NCI-H774 (cell line): Measurements from ENCODE around the gene C12orf75.
"Not testable (repeated sequence)": the region's sequence is repeated elsewhere in the genome, so short reads cannot be mapped to it uniquely, and the experiment has no call there.

Source experiments
- DNase-seq: peaks from one replicate; lab custom pipeline; 2025; lab: John Stamatoyannopoulos, UW

C12orf75 gene

DNA sequence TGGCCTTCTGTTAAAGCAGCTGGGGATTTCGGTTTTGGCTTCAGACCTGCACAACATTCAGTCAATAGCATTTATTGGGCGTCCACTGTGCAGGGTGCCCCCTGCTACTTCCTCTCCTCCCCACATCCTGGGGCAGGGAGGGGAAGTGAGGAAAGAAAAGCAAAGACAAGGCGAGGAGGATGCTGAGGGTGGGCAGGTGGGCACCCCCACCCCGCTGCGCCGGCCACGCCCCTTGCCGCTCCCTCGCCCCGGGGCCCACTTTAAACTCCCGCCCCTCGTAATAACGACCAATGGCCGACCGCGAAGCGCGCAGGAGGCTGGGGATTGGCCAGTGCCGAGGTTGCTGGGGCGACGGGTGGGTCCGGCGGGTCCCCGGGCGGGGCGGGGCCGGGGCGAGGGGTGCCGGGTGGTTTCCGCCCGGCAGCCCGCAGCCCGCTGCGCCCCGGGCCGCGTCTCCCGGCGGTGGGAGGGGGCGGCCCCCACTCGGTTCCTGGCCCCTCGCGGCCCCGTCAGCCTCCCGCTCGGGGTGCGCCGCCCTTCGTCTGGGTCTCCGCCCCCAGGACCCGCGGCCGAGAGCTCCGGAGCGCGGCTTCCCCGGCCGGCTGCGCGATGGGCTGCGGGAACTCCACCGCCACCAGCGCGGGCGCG, at the start of gene C12orf75:
Gene C12orf75 (plus strand): TSS at position 409 of the 648 bp plus-strand sequence. CDS start 201 bp downstream, at position 610.
- DNase-seq: peak; percentile 91

GRCh38 chr12:105280966-105281693, 49.4 kb upstream of the C12orf75 start:
- DNase-seq: no peak

- no peak for DNase-seq
These were observed 48.8 kb upstream of the C12orf75 start for GRCh38 chr12:105281694-105282049.

GRCh38 chr12:105285378-105285777, 45.1 kb upstream of the C12orf75 start:
- DNase-seq: no peak

GRCh38 chr12:105287408-105287807, 43.1 kb upstream of the C12orf75 start:
- no peak for DNase-seq

DNA sequence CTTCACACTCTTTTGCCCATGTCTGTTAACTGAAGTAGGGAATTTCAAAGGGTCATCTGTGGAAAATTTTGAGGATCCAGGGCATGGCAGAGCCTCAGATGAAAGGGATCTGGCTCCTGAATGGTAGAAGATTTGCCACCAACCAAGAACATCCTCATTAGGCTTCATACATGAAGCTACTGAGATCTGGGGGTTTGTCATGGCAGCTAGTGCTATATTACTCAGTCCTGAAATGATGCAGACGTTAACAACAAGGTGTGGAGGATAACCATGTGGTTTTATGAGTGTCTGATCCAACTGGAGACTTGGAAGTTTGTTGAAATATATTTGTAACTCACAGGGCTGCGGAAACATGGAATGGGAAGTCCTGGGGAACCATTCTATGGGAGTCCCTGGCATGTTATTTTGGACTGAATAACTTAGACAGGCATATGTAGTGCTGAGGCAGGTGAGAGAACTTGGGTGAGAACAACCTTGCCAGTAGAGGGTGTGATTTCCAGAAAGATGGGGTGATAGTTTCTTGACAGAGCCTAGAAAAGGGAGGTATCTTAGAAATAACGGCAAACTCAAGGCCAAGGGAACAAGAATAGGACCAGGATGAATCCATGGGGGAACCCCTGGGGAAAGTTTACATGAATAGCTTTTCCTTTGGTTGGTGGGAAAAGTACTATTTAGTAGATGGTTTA, 42.0 kb upstream of the C12orf75 start:
- DNase-seq: no peak

GRCh38 chr12:105289114-105289904, 41.2 kb upstream of the C12orf75 start:
- DNase-seq: no peak

DNA sequence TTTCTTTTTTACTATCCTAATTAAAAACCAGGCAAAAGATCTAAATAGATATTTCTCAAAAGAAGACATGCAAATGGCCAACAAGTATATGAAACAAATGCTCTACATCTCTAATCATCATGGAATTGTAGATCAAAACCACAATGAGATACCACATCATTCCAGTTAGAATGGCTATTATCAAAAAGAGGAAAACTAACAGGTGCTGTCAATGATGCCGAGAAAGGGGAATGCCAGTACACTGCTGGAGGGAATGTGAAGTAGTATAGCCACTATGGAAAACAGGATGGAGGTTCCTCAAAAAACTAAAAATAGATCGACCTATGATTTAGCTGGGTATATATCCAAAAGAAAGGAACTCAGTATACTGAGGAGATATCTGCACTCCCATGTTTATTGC, 39.0 kb upstream of the C12orf75 start:
- no peak for DNase-seq

DNA sequence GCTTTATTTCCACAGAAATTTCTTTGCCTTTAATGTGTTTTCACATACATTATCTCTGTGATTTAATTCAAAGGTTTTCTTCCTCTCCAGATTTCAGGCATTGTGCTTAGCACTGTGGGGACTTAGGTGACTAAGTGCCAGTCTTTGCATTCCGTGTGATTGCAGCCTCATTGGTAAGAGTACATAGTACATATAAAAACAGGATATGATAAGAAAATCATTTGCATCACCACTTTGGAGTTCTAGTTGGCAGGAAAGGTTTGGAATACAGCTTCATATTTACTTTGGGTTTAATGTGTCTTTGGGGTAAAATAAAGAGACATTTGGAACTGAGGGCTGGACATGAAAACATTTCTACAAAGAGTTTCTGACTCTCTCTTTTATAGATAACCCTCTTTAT, 37.8 kb upstream of the C12orf75 start:
- no peak for DNase-seq

DNA sequence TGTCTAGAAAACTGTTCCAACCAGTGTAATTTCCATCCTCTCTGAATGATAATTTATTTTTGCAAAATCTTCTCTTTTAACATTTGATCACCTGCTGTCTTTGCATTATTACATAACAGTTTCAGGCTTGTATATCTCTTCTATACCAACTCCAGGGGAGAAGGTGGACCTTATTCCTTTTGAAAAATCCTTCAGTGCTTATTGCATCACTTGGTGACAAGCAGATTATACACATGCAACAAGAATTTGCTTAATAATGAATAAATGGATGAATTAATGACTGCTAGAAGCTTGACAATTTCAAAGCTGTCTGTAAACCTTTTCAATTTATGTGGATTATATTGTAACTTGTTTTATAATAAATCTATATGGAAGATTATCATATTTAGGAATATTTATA, 37.3 kb upstream of the C12orf75 start:
- DNase-seq: no peak

GRCh38 chr12:105294161-105294560, 36.3 kb upstream of the C12orf75 start:
- no peak for DNase-seq

- no peak for DNase-seq
These were observed 35.5 kb upstream of the C12orf75 start for GRCh38 chr12:105294886-105295479.

GRCh38 chr12:105296116-105297089, 34.1 kb upstream of the C12orf75 start:
- DNase-seq: no peak

- no peak for DNase-seq
These were observed 29.6 kb upstream of the C12orf75 start for GRCh38 chr12:105300883-105301282.

GRCh38 chr12:105301696-105302095, 28.8 kb upstream of the C12orf75 start:
- no peak for DNase-seq

- DNase-seq: not testable (repeated sequence)
These were observed 27.5 kb upstream of the C12orf75 start for GRCh38 chr12:105302986-105303385.

DNA sequence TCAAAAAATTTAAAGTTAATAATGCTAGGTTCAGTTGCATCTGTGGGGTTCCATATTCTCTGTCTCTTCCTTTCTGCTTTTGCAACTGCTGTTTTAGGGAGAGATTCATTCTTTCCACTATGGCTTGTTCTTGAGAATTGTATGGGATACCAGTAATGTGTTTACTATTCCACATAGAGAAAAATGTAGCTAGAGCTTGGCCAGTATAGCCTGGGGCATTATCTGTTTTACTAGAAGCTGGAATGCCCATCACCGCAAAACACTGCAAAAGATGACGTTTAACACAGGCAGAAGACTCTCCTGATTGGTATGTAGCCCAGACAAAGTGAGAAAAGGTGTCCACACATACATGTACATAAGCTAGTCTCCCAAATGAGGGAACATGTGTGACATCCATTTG, 25.9 kb upstream of the C12orf75 start:
- not testable (repeated sequence) for DNase-seq

GRCh38 chr12:105307601-105308314, 22.7 kb upstream of the C12orf75 start:
- not testable (repeated sequence) for DNase-seq

DNA sequence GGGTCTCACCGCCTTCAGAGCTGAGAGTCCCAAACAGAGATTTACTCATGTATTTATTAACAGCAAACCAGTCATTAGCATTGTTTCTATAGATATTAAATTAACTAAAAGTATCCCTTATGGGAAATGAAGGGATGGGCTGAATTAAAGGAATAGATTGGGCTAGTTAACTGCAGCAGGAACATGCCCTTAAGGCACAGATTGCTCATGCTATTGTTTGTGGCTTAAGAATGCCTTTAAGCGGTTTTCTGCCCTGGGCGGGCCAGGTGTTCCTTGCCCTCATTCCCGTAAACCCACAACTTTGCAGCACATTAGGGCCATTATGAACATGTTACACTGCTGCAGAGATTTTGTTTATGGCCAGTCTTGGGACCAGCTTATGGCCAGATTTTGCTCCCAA, 21.7 kb upstream of the C12orf75 start:
- DNase-seq: not testable (repeated sequence)

DNA sequence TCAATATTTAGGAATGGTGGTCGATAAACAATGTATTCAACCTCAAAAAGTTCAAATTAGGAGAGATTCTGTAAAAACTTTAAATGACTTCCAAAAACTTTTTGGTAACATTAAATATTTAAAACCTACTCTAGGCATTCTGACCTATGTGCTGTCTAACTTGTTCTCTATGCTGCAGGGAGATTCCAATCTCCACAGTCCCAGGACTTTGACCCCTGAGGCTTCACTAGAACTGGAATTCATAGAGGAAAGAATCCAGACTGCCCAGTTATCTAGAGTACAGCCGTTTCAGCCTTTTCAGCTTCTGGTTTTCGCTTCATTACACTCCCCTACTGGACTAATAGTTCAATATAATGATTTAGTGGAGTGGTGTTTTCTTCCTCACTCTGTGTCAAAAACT, 21.1 kb upstream of the C12orf75 start:
- DNase-seq: not testable (repeated sequence)
